HepG2 (cell line): ENCODE results near the gene CDCA4. TPM values are rescaled to one million over a fixed set of nuclear protein-coding genes. Genes with fewer than 3 reads are reported as not detected.

ENCODE experiments used
- BORCS8-MEF2B ChIP-seq: sonication (generic); formaldehyde crosslinking; IDR thresholded peaks from 2 replicates; pipeline ENCODE4 v1.8.0; 2022; ENCODE audit warnings: mild to moderate bottlenecking, missing genetic modification reagents
- DDIT3 ChIP-seq: sonication (generic); formaldehyde crosslinking; IDR thresholded peaks from 2 replicates; pipeline ENCODE4 v1.4.0; 2020; ENCODE audit warnings: mild to moderate bottlenecking, missing genetic modification reagents
- ETV6 ChIP-seq: sonication (generic); formaldehyde crosslinking; conservative IDR thresholded peaks from 2 replicates; pipeline ENCODE4 v1.4.0; 2020; ENCODE audit warnings: missing genetic modification reagents
- FOXA3 ChIP-seq: IDR thresholded peaks from 2 replicates; pipeline ENCODE4 v1.6.1; 2016; ENCODE audit warnings: missing genetic modification reagents, missing compliant biosample characterization
- HNRNPLL ChIP-seq: fragments of 200-400 bp; formaldehyde crosslinking; IDR thresholded peaks from 2 replicates; pipeline ENCODE4 v1.6.1; 2017; ENCODE audit warnings: mild to moderate bottlenecking, low read depth, low read length; ENCODE audit not compliant: poor library complexity, severe bottlenecking
- KAT8 ChIP-seq: IDR thresholded peaks from 2 replicates; pipeline ENCODE4 v1.6.1; 2016; ENCODE audit warnings: missing genetic modification reagents, missing compliant biosample characterization
- KLF11 ChIP-seq: IDR thresholded peaks from 2 replicates; pipeline ENCODE4 v1.6.1; 2016; ENCODE audit warnings: missing compliant biosample characterization
- LCORL ChIP-seq, 2 experiments: fragments of 450-650 bp in 1 of 2; sonication (generic) in 1 of 2; formaldehyde crosslinking in 1 of 2; IDR thresholded peaks; 2 replicates each; pipeline versions ENCODE4 v1.5.0 to v1.6.1; 2017 to 2020; ENCODE audit warnings: antibody characterized with exemption in 1 of 2, missing genetic modification reagents in 1 of 2
- MLXIP ChIP-seq: sonication (generic); formaldehyde crosslinking; IDR thresholded peaks from 2 replicates; pipeline ENCODE4 v1.9.0; 2021; ENCODE audit warnings: missing genetic modification reagents, borderline replicate concordance
- MYC ChIP-seq: sonication (generic); formaldehyde crosslinking; IDR thresholded peaks from 2 replicates; pipeline ENCODE4 v1.9.0; 2021; ENCODE audit warnings: missing genetic modification reagents, borderline replicate concordance
- NPAS2 ChIP-seq: sonication (generic); formaldehyde crosslinking; IDR thresholded peaks from 2 replicates; pipeline ENCODE4 v1.8.0; 2022; ENCODE audit warnings: mild to moderate bottlenecking, missing genetic modification reagents, borderline replicate concordance
- RELA ChIP-seq: sonication (generic); formaldehyde crosslinking; IDR thresholded peaks from 2 replicates; pipeline ENCODE4 v1.4.0; 2020; ENCODE audit warnings: missing genetic modification reagents
- RXRA ChIP-seq: sonication (generic); formaldehyde crosslinking; IDR thresholded peaks from 2 replicates; pipeline ENCODE4 v1.5.1; 2020; ENCODE audit warnings: missing genetic modification reagents
- SNAPC2 ChIP-seq: sonication (generic); formaldehyde crosslinking; IDR thresholded peaks from 2 replicates; pipeline ENCODE4 v1.8.1; 2022; ENCODE audit warnings: mild to moderate bottlenecking, missing genetic modification reagents
- TBP ChIP-seq: sonication (generic); formaldehyde crosslinking; IDR thresholded peaks from 2 replicates; pipeline ENCODE4 v1.5.0; 2020; ENCODE audit warnings: missing genetic modification reagents
- TOPORS ChIP-seq: sonication (generic); formaldehyde crosslinking; IDR thresholded peaks from 2 replicates; pipeline ENCODE4 v1.8.0; 2023; ENCODE audit warnings: mild to moderate bottlenecking, missing genetic modification reagents
- ZBTB25 ChIP-seq: IDR thresholded peaks from 2 replicates; pipeline ENCODE4 v1.6.1; 2018; ENCODE audit warnings: missing genetic modification reagents
- ZFP36L1 ChIP-seq: sonication (generic); formaldehyde crosslinking; IDR thresholded peaks from 2 replicates; pipeline ENCODE4 v1.8.0; 2022; ENCODE audit warnings: mild to moderate bottlenecking, missing genetic modification reagents, moderate library complexity
- ZKSCAN1 ChIP-seq: fragments of 150-350 bp; IDR thresholded peaks from 2 replicates; pipeline ENCODE4 v1.6.1; 2014; ENCODE audit warnings: low read length
- ZNF350 ChIP-seq: sonication (generic); formaldehyde crosslinking; IDR thresholded peaks from 2 replicates; pipeline ENCODE4 v1.4.0; 2020; ENCODE audit warnings: mild to moderate bottlenecking, low read depth, missing genetic modification reagents, borderline replicate concordance
- polyA plus RNA-seq, 8 experiments: library from polyadenylated mRNA; depleted of rRNA in 3 of 8; stranded (reverse) in 7 of 8; unstranded in 1 of 8; fragments of >200 nt; fragmentation: Illumina TruSeq in 4 of 8; extraction: Trizol in 4 of 8; gene quantifications; 2 replicates each; pipeline versions ENCODE4 v1.2.1 to v1.2.3, GENCODE V29; 2011 to 2016; ENCODE audit warnings: low read depth in 4 of 8, missing spikeins in 1 of 8, mixed read lengths in 1 of 8; ENCODE audit not compliant: insufficient read depth in 1 of 8
- total RNA-seq, 5 experiments: library from RNA; depleted of rRNA; stranded (reverse); fragments of >200 nt; fragmentation: Illumina TruSeq; extraction: Trizol; gene quantifications; 2 replicates each; pipeline ENCODE4 v1.2.3, GENCODE V29; 2016; ENCODE audit warnings: low read depth in 1 of 5
- TF ChIP-seq, protein P1 (sequence below): sonication (generic); formaldehyde crosslinking; IDR thresholded peaks from 2 replicates; pipeline ENCODE4 v1.4.0; 2020; ENCODE audit warnings: mild to moderate bottlenecking, missing genetic modification reagents
- TF ChIP-seq, protein P2 (sequence below): sonication (generic); formaldehyde crosslinking; IDR thresholded peaks from 2 replicates; pipeline ENCODE4 v1.8.1; 2023; ENCODE audit warnings: mild to moderate bottlenecking, missing genetic modification reagents

Gene CDCA4
- total and polyA plus RNA-seq, 2 of the 13 experiments (the other 11 are each of a cell fraction or from before 2014, with no cell fraction given), result 19.7 to 43.1 TPM

DNA sequence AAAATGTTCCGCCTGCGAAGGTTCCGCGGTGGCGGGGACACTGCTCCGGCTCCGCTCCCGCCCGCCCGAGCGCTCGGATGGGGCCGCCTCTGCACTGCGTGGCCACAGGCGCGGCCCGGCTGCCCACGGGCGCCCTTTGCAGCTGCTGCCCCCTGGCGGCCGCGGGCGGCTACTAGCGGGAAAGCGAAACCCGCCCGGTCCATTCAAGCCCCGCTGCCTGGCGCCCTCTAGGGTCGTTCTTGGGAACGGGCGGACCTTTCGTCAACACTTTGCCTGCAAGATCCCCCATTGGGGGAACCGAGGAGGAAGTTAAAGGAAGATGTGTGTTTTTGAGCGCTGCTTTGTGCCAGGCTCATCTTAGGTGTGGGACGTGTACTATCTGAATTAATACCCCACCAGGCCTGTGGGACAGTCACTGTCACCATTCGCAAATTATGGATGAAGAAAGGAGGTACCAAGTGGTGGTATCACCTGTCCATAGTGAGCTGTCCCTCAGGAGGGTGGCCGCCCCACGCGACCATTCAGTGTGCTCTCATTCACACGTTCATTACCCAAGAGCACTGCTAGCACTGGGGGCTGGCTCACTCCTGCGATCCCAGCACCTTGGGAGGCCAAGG lies 24.9 kb upstream of the CDCA4 start (continued):
- TF ChIP-seq FOXA3 (CRISPR knock-in tag) (0 out of 2 replicates have a peak, but pooled peaks have one; percentile 11), LCORL (IDR thresholded peaks at IDR 0.05) (no peak), LCORL (CRISPR knock-in tag; IDR thresholded peaks at IDR 0.05) (peak; percentile 75; the same call in 1 of the 2 replicates), ETV6 (CRISPR knock-in tag) (peak; percentile 77; the same call in 1 of the 2 replicates), ZNF350 (CRISPR knock-in tag) (no peak; the same call in 1 of the 2 replicates), HNRNPLL (peak; percentile 58), SNAPC2 (CRISPR knock-in tag) (no peak), ZBTB25 (CRISPR knock-in tag) (no peak; the same call in 1 of the 2 replicates), ZKSCAN1 (no peak), DDIT3 (CRISPR knock-in tag) (no peak), MLXIP (CRISPR knock-in tag) (no peak), MYC (CRISPR knock-in tag) (peak; percentile 69; the same call in 1 of the 2 replicates), KAT8 (CRISPR knock-in tag) (peak; percentile 52), NPAS2 (CRISPR knock-in tag) (no peak), RXRA (CRISPR knock-in tag) (no peak), TBP (CRISPR knock-in tag) (no peak), ZFP36L1 (peak; percentile 49; the same call in 1 of the 2 replicates), BORCS8-MEF2B (CRISPR knock-in tag) (peak; percentile 54; the same call in 1 of the 2 replicates), KLF11 (CRISPR knock-in tag) (no peak), RELA (peak; percentile 89), TOPORS (peak; percentile 62; the same call in 1 of the 2 replicates)
- TF ChIP-seq, protein P1, sequence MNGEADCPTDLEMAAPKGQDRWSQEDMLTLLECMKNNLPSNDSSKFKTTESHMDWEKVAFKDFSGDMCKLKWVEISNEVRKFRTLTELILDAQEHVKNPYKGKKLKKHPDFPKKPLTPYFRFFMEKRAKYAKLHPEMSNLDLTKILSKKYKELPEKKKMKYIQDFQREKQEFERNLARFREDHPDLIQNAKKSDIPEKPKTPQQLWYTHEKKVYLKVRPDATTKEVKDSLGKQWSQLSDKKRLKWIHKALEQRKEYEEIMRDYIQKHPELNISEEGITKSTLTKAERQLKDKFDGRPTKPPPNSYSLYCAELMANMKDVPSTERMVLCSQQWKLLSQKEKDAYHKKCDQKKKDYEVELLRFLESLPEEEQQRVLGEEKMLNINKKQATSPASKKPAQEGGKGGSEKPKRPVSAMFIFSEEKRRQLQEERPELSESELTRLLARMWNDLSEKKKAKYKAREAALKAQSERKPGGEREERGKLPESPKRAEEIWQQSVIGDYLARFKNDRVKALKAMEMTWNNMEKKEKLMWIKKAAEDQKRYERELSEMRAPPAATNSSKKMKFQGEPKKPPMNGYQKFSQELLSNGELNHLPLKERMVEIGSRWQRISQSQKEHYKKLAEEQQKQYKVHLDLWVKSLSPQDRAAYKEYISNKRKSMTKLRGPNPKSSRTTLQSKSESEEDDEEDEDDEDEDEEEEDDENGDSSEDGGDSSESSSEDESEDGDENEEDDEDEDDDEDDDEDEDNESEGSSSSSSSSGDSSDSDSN, result peak; percentile 42; the same call in 1 of the 2 replicates
- TF ChIP-seq, protein P2, sequence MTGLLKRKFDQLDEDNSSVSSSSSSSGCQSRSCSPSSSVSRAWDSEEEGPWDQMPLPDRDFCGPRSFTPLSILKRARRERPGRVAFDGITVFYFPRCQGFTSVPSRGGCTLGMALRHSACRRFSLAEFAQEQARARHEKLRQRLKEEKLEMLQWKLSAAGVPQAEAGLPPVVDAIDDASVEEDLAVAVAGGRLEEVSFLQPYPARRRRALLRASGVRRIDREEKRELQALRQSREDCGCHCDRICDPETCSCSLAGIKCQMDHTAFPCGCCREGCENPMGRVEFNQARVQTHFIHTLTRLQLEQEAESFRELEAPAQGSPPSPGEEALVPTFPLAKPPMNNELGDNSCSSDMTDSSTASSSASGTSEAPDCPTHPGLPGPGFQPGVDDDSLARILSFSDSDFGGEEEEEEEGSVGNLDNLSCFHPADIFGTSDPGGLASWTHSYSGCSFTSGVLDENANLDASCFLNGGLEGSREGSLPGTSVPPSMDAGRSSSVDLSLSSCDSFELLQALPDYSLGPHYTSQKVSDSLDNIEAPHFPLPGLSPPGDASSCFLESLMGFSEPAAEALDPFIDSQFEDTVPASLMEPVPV, result 0 out of 2 replicates have a peak, but pooled peaks have one; percentile 49
